Measurements from ENCODE around the gene SUFU. TPM values are rescaled to one million over a fixed set of nuclear protein-coding genes. Genes with fewer than 3 reads are reported as not detected.

SUFU gene
- total and polyA plus RNA-seq, 2 experiments from 2014 or later = 2.8 to 5.6 TPM

DNA sequence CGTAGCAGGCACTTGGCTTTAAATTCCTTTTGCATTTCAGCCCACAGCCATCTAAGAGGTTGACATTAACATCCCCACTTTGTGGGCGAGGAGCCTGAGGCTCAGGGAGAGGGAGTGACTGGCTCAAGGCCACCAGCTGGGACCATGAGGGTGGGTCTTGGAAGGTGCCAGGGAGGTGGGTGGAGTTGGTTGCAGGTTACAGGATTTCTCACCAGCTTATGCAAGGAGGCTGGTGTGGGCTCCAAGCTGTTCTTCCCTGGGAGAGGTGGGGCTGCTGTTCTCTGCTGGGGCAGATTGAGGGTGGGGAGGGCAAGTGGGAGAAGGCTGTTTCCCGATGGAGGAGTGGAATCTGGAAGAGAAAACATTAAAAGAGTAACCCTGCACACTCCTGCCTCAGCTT lies 38.3 kb upstream of the SUFU start:
- Mint-ChIP-seq H3K27ac (no peak overlapping the region), H3K36me3 (ENCODE audit: low read depth) (peaks cover 6% of the 10 kb centered on the region), H3K4me3 (no peak overlapping the region), H3K4me1 (peaks cover 28% of the 10 kb centered on the region), H3K27me3 (ENCODE audit: insufficient read depth, low read depth, poor library complexity) (peaks cover 16% of the 10 kb centered on the region), H3K9me3 (no peaks in the 10 kb centered on the region)
- Histone ChIP-seq H3K36me3 (ENCODE audit: insufficient read depth) (no peaks in the 10 kb centered on the region), H3K27ac (ENCODE audit: low read depth) (no peak overlapping the region), H4K20me1 (replicated peaks; ENCODE audit: insufficient read depth) (no peaks in the 10 kb centered on the region; the same call in 1 of the 2 replicates), H3K4me3 (no peak overlapping the region), H3K9me2 (ENCODE audit: insufficient read depth) (no peaks in the 10 kb centered on the region), H2AFZ (no peak overlapping the region), H3K4me1 (ENCODE audit: insufficient read depth) (peaks cover 27% of the 10 kb centered on the region), H3K79me2 (replicated peaks; ENCODE audit: insufficient read depth) (peaks cover 23% of the 10 kb centered on the region; the same call in 1 of the 2 replicates), H3K27me3 (ENCODE audit: insufficient read depth) (peaks cover 5% of the 10 kb centered on the region; the same call in 1 of the 2 replicates), H3K4me2 (no peak overlapping the region), H3F3A (replicated peaks; ENCODE audit: low read depth) (0 out of 2 replicates have a peak, but pooled peaks cover 12% of the 10 kb centered on the region)
- no peak for TF ChIP-seq CREB1 (CRISPR knock-in tag; IDR thresholded peaks at IDR 0.05; ENCODE audit: low read depth)
- ATAC-seq = no peak
- no peak for DNase-seq (ENCODE audit: low spot score)

DNA sequence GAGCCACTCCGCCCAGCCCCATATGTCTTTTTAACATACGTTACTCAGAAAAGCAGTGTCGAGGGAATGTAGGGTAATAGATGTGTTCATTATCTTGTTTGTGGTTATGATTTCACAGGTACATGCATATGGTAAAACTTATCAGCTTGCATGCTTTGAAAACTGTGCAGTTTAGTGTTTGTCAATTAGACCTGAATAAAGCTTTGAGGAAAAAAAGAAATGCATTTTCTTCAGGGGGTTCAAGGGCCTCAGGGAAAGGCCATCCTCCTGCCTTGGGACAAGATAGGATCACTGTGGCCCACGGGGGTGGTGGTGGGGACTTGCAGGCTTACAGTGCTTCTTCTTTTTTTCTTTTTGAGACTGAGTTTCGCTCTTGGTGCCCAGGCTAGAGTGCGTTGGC lies 36.5 kb upstream of the SUFU start:
- Histone ChIP-seq H3K27me3 (ENCODE audit: insufficient read depth) (peaks cover 1% of the 10 kb centered on the region; the same call in 1 of the 2 replicates), H3K9me2 (ENCODE audit: insufficient read depth) (no peaks in the 10 kb centered on the region), H3K4me3 (no peak overlapping the region), H3K36me3 (ENCODE audit: insufficient read depth) (no peaks in the 10 kb centered on the region), H3K27ac (ENCODE audit: low read depth) (no peak overlapping the region), H4K20me1 (replicated peaks; ENCODE audit: insufficient read depth) (no peaks in the 10 kb centered on the region; the same call in 1 of the 2 replicates), H3F3A (replicated peaks; ENCODE audit: low read depth) (0 out of 2 replicates have a peak, but pooled peaks cover 8% of the 10 kb centered on the region), H3K4me1 (ENCODE audit: insufficient read depth) (peaks cover 16% of the 10 kb centered on the region), H2AFZ (no peak overlapping the region), H3K79me2 (replicated peaks; ENCODE audit: insufficient read depth) (peaks cover 18% of the 10 kb centered on the region; the same call in 1 of the 2 replicates), H3K4me2 (no peak overlapping the region)
- Mint-ChIP-seq H3K27me3 (ENCODE audit: insufficient read depth, low read depth, poor library complexity) (peaks cover 7% of the 10 kb centered on the region), H3K4me3 (no peak overlapping the region), H3K9me3 (no peaks in the 10 kb centered on the region), H3K4me1 (peaks cover 16% of the 10 kb centered on the region), H3K36me3 (ENCODE audit: low read depth) (peaks cover 9% of the 10 kb centered on the region), H3K27ac (no peak overlapping the region)
- ATAC-seq = no peak
- no peak for DNase-seq (ENCODE audit: low spot score)
- TF ChIP-seq JUNB (IDR thresholded peaks at IDR 0.05; ENCODE audit: unreplicated experiment) (no peak), CREB1 (CRISPR knock-in tag; IDR thresholded peaks at IDR 0.05; ENCODE audit: low read depth) (no peak), ZNF114 (CRISPR knock-in tag; IDR thresholded peaks at IDR 0.05) (no peak), EZH2 (IDR thresholded peaks at IDR 0.05; ENCODE audit: low read depth, unreplicated experiment) (no peak), POLR2AphosphoS5 (IDR thresholded peaks at IDR 0.05; ENCODE audit: low read depth) (no peak), ZNF331 (CRISPR knock-in tag; IDR thresholded peaks at IDR 0.05; ENCODE audit: low read depth) (no peak), STAT1 (IDR thresholded peaks at IDR 0.05; ENCODE audit: unreplicated experiment) (no peak)
- TF ChIP-seq, protein P1, sequence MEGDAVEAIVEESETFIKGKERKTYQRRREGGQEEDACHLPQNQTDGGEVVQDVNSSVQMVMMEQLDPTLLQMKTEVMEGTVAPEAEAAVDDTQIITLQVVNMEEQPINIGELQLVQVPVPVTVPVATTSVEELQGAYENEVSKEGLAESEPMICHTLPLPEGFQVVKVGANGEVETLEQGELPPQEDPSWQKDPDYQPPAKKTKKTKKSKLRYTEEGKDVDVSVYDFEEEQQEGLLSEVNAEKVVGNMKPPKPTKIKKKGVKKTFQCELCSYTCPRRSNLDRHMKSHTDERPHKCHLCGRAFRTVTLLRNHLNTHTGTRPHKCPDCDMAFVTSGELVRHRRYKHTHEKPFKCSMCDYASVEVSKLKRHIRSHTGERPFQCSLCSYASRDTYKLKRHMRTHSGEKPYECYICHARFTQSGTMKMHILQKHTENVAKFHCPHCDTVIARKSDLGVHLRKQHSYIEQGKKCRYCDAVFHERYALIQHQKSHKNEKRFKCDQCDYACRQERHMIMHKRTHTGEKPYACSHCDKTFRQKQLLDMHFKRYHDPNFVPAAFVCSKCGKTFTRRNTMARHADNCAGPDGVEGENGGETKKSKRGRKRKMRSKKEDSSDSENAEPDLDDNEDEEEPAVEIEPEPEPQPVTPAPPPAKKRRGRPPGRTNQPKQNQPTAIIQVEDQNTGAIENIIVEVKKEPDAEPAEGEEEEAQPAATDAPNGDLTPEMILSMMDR (conservative IDR thresholded peaks at IDR 0.05; ENCODE audit: low read depth in 2 of 2) = no peak
- TF ChIP-seq, protein P2, sequence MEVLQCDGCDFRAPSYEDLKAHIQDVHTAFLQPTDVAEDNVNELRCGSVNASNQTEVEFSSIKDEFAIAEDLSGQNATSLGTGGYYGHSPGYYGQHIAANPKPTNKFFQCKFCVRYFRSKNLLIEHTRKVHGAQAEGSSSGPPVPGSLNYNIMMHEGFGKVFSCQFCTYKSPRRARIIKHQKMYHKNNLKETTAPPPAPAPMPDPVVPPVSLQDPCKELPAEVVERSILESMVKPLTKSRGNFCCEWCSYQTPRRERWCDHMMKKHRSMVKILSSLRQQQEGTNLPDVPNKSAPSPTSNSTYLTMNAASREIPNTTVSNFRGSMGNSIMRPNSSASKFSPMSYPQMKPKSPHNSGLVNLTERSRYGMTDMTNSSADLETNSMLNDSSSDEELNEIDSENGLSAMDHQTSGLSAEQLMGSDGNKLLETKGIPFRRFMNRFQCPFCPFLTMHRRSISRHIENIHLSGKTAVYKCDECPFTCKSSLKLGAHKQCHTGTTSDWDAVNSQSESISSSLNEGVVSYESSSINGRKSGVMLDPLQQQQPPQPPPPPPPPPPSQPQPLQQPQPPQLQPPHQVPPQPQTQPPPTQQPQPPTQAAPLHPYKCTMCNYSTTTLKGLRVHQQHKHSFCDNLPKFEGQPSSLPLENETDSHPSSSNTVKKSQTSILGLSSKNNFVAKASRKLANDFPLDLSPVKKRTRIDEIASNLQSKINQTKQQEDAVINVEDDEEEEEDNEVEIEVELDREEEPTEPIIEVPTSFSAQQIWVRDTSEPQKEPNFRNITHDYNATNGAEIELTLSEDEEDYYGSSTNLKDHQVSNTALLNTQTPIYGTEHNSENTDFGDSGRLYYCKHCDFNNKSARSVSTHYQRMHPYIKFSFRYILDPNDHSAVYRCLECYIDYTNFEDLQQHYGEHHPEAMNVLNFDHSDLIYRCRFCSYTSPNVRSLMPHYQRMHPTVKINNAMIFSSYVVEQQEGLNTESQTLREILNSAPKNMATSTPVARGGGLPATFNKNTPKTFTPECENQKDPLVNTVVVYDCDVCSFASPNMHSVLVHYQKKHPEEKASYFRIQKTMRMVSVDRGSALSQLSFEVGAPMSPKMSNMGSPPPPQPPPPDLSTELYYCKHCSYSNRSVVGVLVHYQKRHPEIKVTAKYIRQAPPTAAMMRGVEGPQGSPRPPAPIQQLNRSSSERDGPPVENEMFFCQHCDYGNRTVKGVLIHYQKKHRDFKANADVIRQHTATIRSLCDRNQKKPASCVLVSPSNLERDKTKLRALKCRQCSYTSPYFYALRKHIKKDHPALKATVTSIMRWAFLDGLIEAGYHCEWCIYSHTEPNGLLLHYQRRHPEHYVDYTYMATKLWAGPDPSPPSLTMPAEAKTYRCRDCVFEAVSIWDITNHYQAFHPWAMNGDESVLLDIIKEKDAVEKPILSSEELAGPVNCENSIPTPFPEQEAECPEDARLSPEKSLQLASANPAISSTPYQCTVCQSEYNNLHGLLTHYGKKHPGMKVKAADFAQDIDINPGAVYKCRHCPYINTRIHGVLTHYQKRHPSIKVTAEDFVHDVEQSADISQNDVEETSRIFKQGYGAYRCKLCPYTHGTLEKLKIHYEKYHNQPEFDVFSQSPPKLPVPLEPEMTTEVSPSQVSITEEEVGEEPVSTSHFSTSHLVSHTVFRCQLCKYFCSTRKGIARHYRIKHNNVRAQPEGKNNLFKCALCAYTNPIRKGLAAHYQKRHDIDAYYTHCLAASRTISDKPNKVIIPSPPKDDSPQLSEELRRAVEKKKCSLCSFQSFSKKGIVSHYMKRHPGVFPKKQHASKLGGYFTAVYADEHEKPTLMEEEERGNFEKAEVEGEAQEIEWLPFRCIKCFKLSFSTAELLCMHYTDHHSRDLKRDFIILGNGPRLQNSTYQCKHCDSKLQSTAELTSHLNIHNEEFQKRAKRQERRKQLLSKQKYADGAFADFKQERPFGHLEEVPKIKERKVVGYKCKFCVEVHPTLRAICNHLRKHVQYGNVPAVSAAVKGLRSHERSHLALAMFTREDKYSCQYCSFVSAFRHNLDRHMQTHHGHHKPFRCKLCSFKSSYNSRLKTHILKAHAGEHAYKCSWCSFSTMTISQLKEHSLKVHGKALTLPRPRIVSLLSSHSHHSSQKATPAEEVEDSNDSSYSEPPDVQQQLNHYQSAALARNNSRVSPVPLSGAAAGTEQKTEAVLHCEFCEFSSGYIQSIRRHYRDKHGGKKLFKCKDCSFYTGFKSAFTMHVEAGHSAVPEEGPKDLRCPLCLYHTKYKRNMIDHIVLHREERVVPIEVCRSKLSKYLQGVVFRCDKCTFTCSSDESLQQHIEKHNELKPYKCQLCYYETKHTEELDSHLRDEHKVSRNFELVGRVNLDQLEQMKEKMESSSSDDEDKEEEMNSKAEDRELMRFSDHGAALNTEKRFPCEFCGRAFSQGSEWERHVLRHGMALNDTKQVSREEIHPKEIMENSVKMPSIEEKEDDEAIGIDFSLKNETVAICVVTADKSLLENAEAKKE (CRISPR knock-in tag; IDR thresholded peaks at IDR 0.05) = no peak
- TF ChIP-seq, protein P3, sequence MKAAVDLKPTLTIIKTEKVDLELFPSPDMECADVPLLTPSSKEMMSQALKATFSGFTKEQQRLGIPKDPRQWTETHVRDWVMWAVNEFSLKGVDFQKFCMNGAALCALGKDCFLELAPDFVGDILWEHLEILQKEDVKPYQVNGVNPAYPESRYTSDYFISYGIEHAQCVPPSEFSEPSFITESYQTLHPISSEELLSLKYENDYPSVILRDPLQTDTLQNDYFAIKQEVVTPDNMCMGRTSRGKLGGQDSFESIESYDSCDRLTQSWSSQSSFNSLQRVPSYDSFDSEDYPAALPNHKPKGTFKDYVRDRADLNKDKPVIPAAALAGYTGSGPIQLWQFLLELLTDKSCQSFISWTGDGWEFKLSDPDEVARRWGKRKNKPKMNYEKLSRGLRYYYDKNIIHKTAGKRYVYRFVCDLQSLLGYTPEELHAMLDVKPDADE (IDR thresholded peaks at IDR 0.05) = no peak
